HG03432 (cell line): ENCODE data around the gene CAMKK2.
"Not testable (repeated sequence)": the region's sequence is repeated elsewhere in the genome, so short reads cannot be mapped to it uniquely, and the experiment has no call there.

Source experiments
- ATAC-seq: cut with Tn5 transposase; IDR thresholded peaks from one replicate; pipeline ENCODE4 v1.9.1; 2021; ENCODE audit warnings: mild to moderate bottlenecking, moderate library complexity; ENCODE audit not compliant: unreplicated experiment

Gene CAMKK2

DNA sequence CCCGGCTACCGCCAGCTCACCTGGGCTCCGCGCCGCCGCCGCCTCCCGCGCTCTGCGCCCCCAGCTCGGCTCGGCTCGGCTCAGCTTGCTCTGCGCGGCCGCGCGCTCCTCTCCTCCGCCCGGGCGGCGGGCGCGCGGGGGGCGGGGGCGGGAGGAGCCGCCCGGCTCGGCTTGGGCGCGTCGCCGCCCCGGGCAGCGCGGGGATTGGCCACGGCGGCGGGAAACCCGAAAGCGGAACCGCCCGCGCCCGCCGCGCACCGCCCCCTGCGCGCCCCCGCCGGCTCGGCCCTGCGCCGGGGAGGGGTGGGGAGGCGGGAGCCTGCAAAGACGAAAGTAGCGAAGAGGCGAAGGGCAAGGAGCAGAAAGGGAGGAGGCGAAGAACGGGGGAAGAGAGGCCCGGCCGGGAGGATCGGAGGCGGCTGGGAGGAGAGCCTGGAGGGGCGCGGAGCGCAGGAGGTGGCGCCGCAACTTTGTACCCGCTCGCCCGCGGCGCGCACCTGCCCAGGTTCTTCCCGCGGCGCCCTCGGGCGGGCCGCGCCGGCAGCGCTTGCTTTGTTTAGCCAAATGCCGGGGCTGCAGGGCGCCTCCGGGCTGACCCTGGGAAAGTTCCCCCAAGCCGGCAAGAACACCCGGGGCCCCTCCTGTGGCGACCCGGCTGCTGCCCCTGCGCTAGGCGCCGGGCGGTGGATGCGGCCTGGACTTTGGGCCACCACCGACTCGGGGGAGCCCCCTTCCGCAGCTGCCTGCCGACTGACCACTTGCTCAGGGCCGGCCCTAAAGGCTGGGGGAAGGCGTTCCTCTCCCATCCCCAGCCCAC is at the start of gene CAMKK2:
Gene CAMKK2 (minus strand): TSS at position 92 of the 817 bp plus-strand sequence. CDS start 22,183 bp downstream, outside the sequence.
- peak; percentile 76 for ATAC-seq

DNA sequence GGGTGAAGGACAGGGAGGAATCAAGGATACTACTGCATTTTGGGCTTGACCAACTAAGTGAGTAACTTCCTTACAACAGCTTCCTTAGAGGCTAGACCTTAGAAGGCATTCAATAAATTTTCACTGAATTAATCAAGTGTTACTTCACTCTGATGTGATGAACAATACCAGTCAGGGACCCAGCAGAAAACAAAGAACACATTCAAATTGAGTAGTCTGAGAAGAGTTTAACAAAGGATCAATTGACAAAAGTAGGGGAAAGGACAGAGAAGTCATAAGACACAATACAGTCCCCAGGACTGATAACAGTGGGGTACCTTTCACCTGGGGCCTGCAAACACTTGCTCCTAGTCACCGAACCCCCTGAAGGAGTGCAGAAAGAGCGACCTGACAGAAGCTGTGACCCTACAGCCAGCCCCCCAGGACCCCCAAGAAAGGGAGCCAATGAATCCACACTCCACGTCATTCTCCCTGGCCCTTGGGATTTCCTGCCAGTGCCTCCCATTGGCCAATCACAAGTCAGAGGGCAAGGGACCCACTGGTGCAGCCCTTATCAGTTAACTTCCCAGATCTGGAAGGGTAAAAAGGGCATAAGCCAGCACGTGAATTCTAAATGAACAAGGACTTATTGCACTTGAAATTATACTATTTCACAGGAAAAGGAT is 48.8 kb upstream of the CAMKK2 start:
- no peak for ATAC-seq

DNA sequence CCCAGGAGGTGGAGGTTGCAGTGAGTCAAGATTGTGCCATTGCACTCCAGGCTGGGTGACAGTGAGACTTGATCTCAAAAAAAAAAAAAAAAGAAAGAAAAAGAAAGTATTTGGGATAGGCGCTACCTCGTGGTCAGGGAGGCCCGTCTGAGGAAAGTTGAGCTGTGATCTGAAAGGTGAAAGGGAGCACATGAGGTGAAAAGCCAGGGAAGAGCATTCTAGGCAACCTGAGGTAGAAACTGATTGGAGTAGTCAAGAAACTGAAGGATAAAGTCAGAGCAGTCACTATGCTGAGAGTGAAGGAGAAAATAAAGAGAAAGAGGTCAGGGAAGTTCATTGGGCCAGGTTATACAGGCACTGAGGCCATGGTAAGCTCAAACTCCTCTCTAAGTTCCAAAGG is 48.0 kb upstream of the CAMKK2 start:
- ATAC-seq, result no peak

DNA sequence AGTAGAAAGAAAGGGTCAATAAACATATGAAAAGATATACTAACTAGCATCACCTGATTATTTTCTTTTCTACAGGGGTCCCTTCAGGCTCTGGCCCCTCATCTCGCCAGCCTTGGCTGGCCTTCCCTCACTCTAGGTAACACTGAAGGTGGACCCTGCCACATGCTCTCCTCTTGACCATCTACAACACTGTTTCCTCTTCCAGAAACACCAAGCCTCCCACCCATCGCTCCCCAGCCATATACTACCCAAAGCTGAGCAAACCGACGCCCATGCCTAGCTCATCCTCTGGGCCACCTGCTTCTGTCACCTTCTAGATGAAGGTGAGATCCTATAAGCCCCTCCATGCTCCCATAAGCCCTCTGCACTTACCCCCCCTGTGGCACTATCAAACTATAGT is 40.9 kb upstream of the CAMKK2 start:
- no peak for ATAC-seq

DNA sequence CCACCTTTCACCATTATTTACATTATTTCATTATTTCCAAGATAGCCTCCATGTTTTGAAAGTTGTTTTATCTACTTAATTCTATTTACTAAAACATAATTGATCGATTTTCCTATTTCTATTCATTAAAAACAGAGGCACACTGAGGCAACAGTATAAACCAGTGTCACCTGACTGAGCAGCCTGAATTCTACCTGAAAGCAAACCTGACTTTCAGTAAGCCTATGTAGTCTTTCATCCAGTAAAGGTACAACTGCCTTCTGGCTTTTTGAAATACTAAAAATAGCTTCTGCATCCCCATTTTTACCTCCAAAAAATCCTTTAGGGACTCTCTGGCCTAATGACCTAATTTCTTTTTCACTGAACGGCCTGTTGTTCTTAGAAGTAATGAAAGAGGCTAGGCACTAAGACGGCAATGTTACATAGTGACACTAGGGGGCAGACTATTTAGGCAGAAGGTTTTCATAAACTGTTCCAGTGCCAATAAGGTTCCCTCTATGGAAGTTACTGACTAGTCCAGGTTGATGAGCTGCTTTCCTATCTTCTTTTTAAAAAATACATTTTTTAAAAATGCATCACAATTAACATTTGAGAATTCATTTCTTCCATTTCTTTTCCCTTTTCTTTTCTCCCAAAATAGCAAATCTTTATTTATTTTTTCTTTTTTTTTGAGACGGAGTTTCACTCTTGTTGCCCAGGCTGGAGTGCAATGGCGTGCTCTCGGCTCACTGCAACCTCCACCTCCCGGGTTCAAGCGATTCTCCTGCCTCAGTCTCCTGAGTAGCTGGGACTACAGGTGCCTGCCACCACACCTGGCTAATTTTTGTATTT is 38.2 kb upstream of the CAMKK2 start:
- ATAC-seq, result no peak

DNA sequence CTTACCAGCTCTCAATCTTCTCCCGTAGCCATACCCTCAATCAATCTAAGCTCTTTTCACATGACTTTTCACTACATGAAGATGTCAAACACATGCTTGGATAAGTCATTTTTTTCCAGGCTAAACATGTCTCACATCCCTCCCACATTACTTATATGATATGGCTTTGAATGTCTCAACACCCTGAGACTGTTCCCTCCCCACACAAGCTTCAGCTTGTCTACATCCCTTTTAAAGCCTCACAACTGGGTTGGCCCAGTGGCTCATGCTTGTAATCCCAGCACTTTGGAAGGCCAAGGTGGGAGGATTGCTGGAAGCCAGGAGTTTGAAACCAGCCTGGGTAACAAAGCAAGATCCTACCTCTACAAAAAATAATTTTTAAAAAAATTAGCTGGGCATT is 37.2 kb upstream of the CAMKK2 start:
- no peak for ATAC-seq

DNA sequence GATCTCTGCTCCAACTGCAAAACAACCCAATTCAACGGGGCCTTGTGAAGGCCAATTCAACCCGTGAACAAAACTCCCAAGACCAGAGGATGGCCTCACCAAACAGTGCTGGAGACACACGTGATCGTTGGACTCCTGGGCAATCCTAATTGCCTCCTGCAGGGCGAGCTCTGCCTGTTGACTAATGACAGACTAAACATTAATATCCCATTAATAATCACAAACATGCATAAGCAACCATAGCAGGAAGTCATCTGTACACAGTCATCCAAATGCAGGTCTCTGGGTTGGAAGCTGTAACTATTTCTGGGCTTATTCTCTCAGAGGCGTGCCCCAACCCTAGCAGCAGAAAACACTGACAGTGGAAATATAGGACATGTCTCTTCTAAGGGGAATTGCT is 34.7 kb upstream of the CAMKK2 start:
- no peak for ATAC-seq

DNA sequence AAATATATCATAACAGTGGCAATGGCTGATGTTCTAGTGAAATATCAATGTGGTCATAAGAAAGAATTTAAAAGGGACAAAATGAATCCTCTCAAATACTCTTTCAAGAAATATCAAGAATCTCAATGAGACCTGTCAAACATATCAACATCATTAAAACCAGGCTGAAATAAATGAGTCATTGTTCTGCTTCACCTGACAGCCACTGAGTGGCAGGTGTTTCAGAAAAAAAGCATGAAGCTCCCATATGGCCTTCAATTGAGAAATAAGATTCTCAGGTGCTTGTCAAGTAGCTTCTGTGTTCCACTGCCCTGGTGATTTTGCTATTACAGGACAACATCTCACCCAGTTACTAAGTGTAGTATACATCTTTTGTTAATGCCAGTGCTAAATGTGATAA is 34.2 kb upstream of the CAMKK2 start:
- ATAC-seq, result no peak

DNA sequence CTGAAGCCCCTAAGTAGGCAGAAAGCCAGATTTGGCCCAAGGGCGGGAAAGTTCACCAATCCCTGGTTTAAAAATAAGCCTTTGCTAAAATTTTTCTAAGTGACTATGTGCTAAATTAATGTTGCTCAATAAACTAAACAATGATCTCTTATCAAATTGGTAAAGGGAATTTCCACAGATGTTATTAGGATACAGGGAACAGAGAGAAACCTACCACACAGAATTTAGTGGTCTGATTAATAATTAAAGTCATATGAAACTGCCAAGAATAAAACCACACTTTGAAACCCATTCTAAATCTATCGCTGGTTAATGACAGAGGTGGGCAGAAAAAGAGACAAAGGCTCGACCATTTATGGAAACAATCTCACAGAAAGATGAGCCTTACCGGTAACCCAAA is 33.7 kb upstream of the CAMKK2 start:
- ATAC-seq, result no peak

DNA sequence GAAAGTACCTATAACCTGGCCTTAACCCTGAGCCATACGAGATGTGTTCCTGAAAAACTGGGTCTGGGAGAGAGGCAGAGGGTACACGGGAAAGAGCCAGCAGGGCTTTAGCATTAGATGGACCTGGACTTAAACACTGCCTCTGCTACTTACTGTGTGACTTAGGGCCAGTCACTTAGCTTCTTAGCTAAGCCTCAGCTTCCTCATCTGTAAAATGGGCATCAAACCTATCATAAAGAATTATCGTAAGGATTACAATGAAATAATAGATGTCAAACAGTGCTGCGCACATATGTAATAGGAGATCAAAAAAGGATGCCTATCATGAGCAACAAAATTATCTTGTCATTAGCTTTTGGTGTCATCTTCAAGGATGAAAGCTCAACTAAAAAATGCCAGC is 32.1 kb upstream of the CAMKK2 start:
- no peak for ATAC-seq

DNA sequence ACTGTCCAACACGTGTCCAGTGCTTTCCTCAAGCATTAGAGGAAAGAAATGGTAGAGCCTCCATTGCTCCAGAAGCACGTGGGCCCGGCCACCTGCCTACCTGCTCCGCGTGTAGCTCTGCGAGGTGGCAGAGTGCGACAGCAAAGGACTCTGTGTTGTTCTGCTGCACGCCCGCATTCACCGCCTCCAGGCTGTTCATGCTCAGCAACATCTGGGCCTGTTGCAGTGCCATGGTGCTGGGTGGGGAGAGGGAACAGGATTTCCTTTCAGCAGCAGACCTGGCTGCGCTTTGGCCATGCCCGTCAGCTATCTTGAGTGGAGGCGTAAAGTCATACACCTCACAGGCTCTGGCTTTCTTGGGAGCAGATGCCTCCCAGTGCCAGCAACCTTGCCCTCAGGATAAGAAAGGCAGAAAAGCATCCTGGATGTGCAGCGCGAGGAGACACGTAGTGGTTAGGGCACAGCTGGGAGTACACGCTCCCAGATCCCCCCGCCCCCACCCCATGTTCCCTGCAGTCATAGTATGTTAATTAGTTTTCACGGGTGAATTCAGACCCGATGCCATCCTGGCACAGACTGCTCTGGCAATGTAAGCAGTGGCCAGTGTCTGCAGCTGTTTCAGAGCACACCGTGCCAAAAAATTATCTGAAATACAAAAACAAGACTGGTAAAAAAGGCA is 30.6 kb upstream of the CAMKK2 start:
- ATAC-seq, result no peak

DNA sequence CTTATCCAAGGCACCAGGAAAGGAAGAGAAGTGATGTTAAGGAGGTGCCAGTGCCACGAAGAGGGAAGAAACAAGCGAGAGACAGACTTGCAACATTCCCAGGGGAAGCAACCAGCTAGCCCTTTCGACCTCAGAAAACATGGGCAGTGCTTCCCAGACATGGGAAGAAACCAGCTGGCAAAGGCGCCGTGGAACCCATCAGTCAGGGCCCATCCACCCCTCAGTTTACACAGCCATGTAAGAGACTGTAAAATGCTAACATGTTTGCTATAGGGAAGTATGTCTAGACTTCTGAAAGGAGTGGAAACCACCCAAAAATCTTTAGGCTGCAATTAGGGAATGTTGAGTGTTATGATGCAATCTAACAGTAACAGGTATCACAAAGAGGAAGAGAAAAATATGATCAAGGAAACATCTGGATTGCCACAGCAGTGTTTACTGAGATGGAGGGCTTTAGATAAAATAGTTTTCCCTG is 29.4 kb upstream of the CAMKK2 start:
- ATAC-seq, result no peak

DNA sequence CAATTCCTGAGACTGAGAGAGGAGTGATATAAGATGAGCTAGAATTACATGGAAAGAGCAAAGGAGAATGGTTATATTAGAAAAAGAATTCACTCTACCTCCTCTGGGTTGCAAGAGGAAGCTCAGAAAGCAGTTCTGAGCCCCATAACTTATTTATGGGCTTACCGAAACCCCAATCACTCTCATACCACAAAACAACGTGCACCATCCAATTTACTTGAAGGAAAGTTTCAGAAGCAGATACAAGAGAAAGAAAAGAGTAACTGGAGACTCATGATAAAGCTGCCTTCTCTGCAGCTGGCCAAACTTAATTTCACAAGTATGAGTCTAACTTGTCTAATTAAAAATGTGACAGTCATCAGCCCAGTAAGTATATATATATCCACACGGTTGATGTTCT is 27.4 kb upstream of the CAMKK2 start:
- ATAC-seq, result no peak

DNA sequence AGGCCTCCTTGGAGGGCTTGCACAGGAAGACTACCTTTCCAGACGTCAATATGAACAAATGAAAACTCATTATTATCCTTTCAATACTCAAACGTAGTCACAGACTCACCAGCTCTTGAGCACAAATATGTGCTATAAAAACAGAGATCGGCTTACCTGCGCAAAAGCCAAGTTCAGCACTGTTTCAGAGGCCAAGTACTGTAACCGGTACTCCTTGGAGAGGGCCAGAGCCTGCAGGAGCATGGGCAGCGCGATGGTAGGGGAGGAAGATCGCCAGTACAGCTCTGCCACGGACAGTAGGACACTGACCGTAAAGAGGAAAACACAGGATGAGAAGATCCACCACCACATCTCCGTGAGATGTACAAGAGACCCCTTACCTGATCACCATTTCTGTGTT is 21.6 kb upstream of the CAMKK2 start:
- no peak for ATAC-seq

DNA sequence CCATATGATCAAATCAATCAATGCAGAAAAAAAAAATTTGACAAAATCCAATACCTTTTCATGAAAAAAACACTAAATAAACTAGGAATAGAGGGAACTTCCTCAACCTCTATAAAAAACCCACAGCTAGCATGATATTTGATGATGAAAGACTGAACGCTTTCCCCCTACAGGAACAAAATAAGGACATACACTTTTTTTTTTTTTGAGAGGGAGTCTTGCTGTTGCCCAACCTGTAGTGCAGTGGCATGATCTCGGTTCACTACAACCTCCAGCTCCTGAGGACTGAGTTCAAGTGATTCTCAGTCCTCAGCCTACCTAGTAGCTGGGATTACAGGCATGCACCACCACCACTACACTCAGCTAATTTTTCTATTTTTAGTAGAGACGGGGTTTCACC is 17.9 kb upstream of the CAMKK2 start:
- no peak for ATAC-seq

DNA sequence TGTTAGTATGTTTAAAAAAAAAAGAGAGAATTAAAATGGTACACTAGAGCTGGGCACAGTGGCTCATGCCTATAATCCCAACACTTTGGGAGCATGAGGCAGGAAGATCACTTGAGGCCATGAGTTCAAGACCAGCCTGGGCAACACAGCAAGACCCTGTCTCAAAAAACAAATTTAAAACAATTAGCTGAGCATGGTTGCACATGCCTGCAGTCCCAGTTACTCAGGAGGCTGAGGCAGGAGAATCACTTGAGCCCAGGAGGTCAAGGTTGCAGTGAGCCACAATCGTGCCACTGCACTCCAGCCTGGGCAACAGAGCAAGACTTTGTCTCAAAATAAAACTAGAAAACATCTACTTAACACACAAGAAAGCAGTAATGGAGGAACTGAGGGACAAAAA is 13.7 kb upstream of the CAMKK2 start:
- ATAC-seq, result not testable (repeated sequence)

DNA sequence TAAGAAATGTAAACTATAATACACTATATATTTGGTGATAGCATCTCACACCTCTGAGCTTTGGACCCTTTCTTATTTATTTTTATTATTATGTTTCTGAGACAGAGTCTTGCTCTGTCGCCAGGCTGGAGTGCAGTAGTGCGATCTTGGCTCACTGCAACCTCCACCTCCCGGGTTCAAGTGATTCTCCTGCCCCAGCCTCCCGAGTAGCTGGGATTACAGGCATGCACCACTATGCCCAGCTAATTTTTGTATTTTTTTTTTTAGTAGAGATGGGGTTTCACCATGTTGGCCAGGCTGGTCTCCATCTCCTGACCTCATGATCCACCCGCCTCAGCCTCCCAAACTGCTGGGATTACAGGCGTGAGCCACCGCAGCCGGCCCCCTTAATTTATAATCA is 10.9 kb upstream of the CAMKK2 start:
- ATAC-seq, result not testable (repeated sequence)

DNA sequence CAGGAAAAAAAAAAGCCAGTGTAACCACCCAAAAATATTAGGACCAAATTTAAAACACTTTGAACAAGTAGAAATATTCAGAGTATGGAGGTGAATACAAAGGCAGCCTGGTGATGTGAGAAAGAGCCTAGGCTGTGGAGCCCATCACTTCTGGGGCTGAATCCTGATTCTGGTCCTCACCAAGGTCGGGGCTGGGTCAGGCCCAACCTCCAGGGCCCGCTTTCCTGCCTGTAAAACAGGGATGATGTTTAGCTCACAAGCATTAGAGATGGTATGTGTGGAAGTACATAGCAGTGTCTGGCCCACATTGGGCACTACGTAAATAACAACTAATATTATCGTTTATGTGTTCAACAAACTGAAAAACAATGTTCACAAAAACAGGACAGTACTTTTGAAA is 7.8 kb upstream of the CAMKK2 start:
- ATAC-seq, result no peak

DNA sequence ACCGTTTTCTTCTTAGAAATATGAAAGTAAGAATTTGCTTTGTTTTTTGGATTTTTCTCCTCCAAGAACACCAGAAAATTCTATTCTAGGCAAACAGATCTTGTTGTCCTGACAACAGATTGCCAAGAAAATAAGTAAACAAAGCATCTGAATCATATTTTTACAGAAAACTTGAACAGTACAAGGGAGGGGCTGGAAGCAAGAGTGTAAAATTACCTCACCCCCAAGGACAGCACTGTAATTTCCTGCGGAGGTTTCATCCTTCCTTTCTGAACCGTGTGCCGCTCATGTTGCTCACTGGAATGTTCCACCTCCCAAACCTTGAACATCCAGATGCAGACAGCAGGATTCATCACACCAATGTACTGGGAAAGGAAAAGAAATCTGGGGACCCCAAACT is 5.4 kb upstream of the CAMKK2 start:
- ATAC-seq, result no peak

DNA sequence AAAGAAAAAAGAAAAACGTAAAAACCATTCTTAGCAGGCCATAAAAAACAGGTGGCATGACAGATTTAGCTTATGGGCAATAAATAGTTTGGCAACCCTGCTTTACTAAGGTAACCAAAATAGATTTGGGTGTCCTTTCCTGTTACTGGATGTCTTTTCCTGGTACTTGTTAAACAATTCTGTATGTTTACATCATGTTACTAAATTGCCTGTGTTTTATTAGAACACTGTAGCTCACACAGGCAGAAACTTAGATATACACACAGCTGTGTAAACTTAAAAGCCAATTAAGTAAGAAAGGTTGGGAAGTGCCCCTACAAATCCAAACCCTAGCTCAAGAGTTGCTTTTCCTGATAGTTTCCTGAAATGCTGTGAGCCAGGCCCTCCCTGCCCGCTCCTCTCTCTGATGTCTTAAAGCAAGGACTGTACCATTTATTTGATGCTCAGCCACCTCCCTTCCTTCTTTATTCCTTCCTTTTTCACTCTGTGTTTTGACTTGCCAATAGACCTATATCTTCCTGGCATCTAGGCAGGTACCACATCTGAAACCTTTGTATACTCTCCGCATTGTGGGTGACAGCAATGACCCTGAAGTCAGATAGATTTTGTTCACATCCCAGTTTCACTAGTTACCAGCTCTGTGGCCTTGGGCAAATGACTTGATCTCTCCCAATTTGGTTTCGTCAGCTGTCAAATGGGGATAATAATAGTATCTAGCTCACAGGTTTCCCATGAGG is 3.7 kb upstream of the CAMKK2 start:
- ATAC-seq, result no peak
